Cardiac muscle cell (in vitro differentiated cells and primary cell): Measurements from ENCODE around the gene PCSK4. TPM values are rescaled to one million over a fixed set of nuclear protein-coding genes. Genes with fewer than 3 reads are reported as not detected.
"Not testable (repeated sequence)": the region's sequence is repeated elsewhere in the genome, so short reads cannot be mapped to it uniquely, and the experiment has no call there.

Source experiments
- DNase-seq, 2 donors: peaks; one replicate each; pipeline versions ENCODE4 v3.0.0 to v3.0.0-alpha.2; 2010 to 2017; ENCODE audit warnings: low read depth in 1 of 2, low spot score in 1 of 2
- H3K27ac ChIP-seq: fragments of 200-600 bp; sonication (generic); 2 replicates; pipeline ENCODE4 v1.5.1; 2016
- H3K27me3 ChIP-seq: fragments of 200-600 bp; sonication (generic); 2 replicates; pipeline ENCODE4 v1.6.0; 2016; ENCODE audit warnings: control low read depth
- H3K36me3 ChIP-seq: fragments of 200-600 bp; sonication (generic); 2 replicates; pipeline ENCODE4 v1.5.1; 2016; ENCODE audit warnings: control low read depth
- H3K4me1 ChIP-seq: fragments of 200-600 bp; sonication (generic); 2 replicates; pipeline ENCODE4 v1.8.1; 2017; ENCODE audit warnings: low read depth, mild to moderate bottlenecking, mixed run types
- H3K4me3 ChIP-seq: fragments of 200-600 bp; sonication (generic); 2 replicates; pipeline ENCODE4 v1.5.1; 2016; ENCODE audit warnings: mild to moderate bottlenecking
- H3K9me3 ChIP-seq: fragments of 200-600 bp; sonication (generic); 2 replicates; pipeline ENCODE4 v1.5.1; 2017; ENCODE audit warnings: low read depth, mild to moderate bottlenecking, control low read depth
- polyA plus RNA-seq: library from polyadenylated mRNA; unstranded; fragments of >200 nt; fragmentation: Nextera tagmentation; extraction: Ambion mirVana; gene quantifications from 2 replicates; pipeline ENCODE4 v1.2.1, GENCODE V29; 2016
- total RNA-seq: library from RNA; depleted of rRNA; stranded (reverse); fragments of >200 nt; gene quantifications from 2 replicates; pipeline ENCODE4 v1.2.3, GENCODE V29; 2016
- TF ChIP-seq, protein P1 (sequence below): IDR thresholded peaks from 2 replicates; pipeline ENCODE4 v1.5.1; 2012; ENCODE audit warnings: low read depth, mild to moderate bottlenecking, low read length

The PCSK4 gene
- total and polyA plus RNA-seq, 2 experiments from 2014 or later: 9.6 to 28.6 TPM

DNA sequence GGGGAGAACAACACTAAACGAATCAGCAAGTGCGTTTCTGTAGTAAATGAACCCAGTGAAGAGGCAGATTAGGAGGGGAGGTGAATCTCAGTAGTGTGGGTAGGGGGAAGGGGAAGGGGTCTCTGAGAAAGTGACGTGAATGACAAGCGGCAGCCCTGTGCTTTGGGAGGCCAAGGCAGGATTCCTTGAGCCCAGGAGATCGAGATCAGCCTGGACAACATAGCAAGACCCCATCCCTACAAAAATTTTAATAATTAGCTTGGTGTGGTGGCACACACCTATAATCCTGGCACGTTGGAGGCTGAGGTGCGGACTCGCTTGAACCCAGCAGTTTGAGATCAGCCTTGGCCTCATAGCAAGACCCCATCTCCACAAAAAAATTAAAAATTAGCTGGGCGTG is 41.9 kb upstream of the PCSK4 start:
- no peaks in the 10 kb centered on the region for H3K9me3 ChIP-seq
- no peak overlapping the region for H3K4me3 ChIP-seq
- no peak overlapping the region for H3K27ac ChIP-seq
- TF ChIP-seq, protein P1, sequence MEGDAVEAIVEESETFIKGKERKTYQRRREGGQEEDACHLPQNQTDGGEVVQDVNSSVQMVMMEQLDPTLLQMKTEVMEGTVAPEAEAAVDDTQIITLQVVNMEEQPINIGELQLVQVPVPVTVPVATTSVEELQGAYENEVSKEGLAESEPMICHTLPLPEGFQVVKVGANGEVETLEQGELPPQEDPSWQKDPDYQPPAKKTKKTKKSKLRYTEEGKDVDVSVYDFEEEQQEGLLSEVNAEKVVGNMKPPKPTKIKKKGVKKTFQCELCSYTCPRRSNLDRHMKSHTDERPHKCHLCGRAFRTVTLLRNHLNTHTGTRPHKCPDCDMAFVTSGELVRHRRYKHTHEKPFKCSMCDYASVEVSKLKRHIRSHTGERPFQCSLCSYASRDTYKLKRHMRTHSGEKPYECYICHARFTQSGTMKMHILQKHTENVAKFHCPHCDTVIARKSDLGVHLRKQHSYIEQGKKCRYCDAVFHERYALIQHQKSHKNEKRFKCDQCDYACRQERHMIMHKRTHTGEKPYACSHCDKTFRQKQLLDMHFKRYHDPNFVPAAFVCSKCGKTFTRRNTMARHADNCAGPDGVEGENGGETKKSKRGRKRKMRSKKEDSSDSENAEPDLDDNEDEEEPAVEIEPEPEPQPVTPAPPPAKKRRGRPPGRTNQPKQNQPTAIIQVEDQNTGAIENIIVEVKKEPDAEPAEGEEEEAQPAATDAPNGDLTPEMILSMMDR: no peak
- no peak for DNase-seq
- H3K4me1 ChIP-seq: no peaks in the 10 kb centered on the region
- H3K36me3 ChIP-seq: no peaks in the 10 kb centered on the region
- H3K27me3 ChIP-seq: peaks cover 31% of the 10 kb centered on the region

DNA sequence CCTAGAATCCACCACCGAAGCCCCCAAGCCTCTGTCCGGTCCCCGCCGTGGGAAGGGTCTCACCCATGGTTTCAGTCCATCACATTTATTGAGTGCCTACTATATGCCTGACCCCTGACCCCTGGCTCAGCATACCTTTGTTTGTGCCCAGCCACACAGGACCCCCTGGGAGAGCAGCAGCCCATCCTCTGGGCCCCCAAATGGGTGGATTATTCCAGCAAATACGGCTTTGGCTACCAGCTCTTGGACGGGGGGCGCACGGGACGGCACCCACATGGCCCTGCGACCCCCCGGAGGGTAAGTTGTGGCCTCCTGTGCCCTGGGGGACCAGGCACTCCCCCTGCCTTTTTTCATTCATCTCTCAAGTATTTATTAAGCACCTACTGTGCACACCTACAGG is 41.4 kb upstream of the PCSK4 start:
- Histone ChIP-seq H3K27me3 (peaks cover 36% of the 10 kb centered on the region), H3K36me3 (no peaks in the 10 kb centered on the region), H3K4me1 (no peaks in the 10 kb centered on the region), H3K27ac (no peak overlapping the region), H3K9me3 (no peaks in the 10 kb centered on the region), H3K4me3 (no peak overlapping the region)
- TF ChIP-seq, protein P1: no peak
- no peak for DNase-seq

DNA sequence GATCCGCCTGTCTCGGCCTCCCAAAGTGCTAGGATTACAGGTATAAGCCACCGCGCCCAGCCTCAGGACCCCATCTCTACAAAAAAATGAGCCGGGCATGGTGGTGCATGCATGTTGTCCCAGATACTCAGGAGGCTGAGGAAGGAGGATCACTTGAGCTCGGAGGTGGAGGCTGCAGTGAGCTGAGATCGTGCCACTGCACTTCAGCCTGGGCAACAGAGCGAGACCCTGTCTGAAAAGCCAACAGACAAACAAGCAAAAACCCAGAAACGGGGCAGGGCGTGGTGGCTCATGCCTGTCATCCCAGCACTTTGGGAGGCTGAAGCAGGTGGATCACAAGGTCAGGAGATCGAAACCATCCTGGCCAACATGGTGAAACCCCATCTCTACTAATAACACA is 40.7 kb upstream of the PCSK4 start:
- H3K27ac ChIP-seq, DNase-seq, H3K9me3 ChIP-seq, H3K4me1 ChIP-seq, H3K4me3 ChIP-seq, H3K36me3 ChIP-seq: not testable (repeated sequence)
- H3K27me3 ChIP-seq: peaks cover 43% of the 10 kb centered on the region

DNA sequence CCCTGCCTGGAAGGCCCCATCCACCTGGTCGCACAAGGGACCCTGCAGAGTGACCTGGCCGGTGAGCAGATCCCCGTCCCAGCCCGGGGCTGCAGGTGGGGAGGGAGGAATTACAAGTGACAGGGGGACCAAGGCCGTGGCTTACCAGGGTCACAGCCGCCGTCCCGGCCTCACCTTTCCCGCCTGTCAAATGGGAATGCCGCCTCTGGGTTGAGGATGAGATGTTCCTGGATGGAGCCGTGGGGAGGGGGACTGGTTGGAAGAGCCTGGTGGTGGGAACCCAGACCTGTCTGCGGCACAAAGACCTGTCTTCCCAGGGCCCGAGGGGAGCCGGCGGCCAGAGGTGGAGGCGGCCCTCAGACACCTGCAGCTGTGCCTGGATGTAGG is 39.3 kb upstream of the PCSK4 start:
- DNase-seq: no peak
- peaks cover 57% of the 10 kb centered on the region for H3K27me3 ChIP-seq
- TF ChIP-seq, protein P1: no peak

DNA sequence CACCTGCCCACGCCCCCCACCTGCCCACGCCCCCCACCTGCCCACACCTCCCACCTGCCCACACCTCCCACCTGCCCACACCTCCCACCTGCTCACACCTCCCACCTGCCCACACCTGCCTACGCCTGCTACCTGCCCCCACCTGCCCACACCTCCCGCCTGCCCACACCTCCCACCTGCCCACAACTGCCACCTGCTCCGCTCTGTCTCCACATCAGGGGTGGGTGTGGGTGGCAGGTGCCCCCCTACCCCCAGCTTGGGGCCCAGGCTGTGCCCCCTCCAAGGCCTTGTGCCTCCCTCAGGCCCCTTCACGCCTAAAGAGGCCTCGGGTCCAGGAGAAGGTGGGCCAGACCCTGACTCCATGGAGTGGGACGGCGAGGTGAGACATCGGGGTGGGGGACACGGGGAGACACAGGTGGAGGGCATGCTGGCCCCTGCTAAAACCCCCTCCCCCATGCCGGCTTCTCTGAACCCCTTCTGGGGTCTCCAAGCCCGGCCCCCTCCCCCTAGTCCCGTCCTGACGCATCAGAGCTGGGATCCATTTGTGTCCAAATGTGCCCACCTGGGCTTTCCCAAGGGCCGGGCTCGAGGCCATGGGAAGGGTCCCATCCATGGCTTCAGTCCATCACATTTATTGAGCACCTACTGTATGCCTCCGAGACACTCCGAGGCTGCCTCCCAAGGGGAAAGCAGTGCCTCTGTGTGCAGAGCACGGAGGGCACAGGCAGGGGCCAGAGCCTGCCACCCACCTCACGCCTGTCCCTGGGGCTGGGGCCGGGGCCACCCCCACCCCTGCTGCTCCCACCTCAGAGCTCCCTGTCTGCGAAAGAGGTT is 38.7 kb upstream of the PCSK4 start:
- no peak overlapping the region for H3K4me3 ChIP-seq
- H3K9me3 ChIP-seq: no peaks in the 10 kb centered on the region
- DNase-seq: no peak
- H3K27me3 ChIP-seq: peaks cover 63% of the 10 kb centered on the region
- TF ChIP-seq, protein P1: no peak
- no peak overlapping the region for H3K27ac ChIP-seq
- no peaks in the 10 kb centered on the region for H3K36me3 ChIP-seq
- H3K4me1 ChIP-seq: no peaks in the 10 kb centered on the region

More for the DNA sequence above, 39.3 kb upstream of the PCSK4 start:
- no peak overlapping the region for H3K4me3 ChIP-seq
- H3K4me1 ChIP-seq: no peaks in the 10 kb centered on the region
- H3K36me3 ChIP-seq: no peaks in the 10 kb centered on the region
- H3K27ac ChIP-seq: no peak overlapping the region
- H3K9me3 ChIP-seq: no peaks in the 10 kb centered on the region

DNA sequence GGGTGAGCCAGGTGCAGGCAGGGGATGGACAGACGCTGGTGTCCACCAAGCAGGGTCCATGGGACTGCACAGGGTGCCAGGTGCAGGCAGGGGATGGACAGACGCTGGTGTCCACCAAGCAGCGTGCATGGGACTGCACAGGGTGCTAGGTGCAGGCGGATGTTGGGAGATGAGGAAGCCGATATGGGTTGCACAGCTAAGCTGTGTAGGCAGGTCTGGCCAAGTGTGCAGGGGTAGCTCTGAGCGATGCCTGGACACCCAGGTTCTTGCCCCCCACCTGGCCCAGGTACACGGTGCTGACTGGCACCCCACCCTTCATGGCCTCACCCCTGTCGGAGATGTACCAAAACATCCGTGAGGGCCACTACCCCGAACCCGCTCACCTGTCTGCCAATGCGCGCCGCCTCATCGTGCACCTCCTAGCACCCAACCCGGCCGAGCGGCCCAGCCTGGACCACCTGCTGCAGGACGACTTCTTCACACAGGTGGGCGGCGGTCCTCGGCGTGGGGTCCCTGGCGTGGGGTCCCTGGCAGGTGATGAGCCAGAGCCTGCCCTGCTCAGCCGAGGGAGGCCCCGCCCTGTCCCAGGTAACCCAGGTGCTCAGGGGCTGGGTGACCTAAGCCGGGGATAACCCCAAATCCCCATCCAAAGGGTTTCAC is 37.6 kb upstream of the PCSK4 start:
- TF ChIP-seq, protein P1: no peak
- no peaks in the 10 kb centered on the region for H3K4me1 ChIP-seq
- H3K27me3 ChIP-seq: peaks cover 74% of the 10 kb centered on the region
- H3K27ac ChIP-seq: no peak overlapping the region
- no peaks in the 10 kb centered on the region for H3K36me3 ChIP-seq
- H3K9me3 ChIP-seq: no peaks in the 10 kb centered on the region
- no peak for DNase-seq
- no peak overlapping the region for H3K4me3 ChIP-seq
